NCI-H1105 (cell line): ENCODE measurements around the gene TYW1B.
A peak's percentile ranks its signal among the peaks of the same experiment; 100 is the strongest.
"Not testable (repeated sequence)": the region's sequence is repeated elsewhere in the genome, so short reads cannot be mapped to it uniquely, and the experiment has no call there.

ENCODE experiments used
- DNase-seq: peaks from one replicate; lab custom pipeline; 2025; lab: John Stamatoyannopoulos, UW

The TYW1B gene

DNA sequence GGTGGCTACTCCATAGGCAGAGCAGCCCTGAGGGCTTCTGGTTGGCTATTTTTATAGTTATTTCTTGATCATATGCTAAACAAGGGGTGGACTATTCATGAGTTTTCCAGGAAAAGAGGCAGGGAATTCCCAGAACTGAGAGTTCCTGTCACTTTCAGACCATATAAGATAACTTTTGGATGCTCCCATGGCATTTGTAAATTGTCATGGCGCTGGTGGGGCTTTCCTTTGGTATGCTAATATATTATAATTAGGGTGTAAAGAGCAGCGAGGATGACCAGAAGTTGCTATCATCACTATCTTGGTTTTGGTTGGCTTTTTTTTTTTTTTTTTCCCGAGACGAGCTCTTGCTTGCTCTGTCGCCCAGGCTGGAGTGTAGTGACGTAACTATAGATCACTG is 272.8 kb downstream of the TYW1B start:
- not testable (repeated sequence) for DNase-seq

- not testable (repeated sequence) for DNase-seq
Observed at GRCh38 chr7:72554401-72554800, 273.6 kb downstream of the TYW1B start.

DNA sequence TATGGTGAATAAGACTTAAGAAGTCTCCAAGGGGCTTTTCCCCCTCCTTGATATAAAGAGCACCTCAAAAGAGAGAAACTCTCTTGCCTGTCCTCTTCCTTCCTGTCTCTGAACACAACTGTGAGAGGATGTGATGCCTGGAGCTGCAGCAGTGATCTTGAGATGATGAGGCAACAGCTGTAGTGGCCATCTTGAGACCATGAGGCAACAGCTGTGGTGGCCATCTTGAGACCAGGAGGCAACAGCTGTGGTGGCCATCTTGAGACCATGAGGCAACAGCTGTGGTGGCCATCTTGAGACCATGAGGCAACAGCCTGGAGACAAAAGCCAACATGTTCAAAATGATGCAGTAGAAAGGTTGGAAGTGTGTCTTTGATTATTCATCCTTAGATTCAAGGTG is 277.5 kb downstream of the TYW1B start:
- DNase-seq: not testable (repeated sequence)

- DNase-seq: not testable (repeated sequence)
Observed at GRCh38 chr7:72546586-72547237, 281.3 kb downstream of the TYW1B start.

- DNase-seq: not testable (repeated sequence)
Observed at GRCh38 chr7:72544531-72544930, 283.5 kb downstream of the TYW1B start.

- DNase-seq: no peak
Observed at GRCh38 chr7:72540923-72541322, 287.1 kb downstream of the TYW1B start.

GRCh38 chr7:72540106-72540611 is 287.8 kb downstream of the TYW1B start:
- DNase-seq: no peak

- DNase-seq: no peak
Observed at GRCh38 chr7:72539702-72540101, 288.3 kb downstream of the TYW1B start.

DNA sequence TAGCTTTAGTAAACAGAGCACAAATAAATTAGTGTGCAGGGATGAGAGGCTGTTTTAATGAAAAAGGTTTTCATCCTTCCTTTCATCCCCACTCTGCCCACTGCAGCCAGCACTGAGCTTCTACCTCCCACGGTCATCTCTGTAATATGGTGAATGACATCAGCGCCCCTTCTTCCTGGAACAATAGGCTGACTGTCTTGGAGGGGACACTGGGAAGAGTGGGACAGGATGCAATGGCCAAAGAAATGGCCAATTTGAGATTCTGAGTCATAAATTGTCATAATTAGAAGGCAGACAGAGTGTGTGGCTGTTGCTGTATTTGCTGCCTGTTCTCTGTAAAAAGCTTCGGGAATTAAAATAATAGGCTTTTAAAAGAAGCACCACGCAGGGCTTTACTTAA is 289.1 kb downstream of the TYW1B start:
- no peak for DNase-seq

GRCh38 chr7:72538147-72538546 is 289.9 kb downstream of the TYW1B start:
- DNase-seq: no peak

DNA sequence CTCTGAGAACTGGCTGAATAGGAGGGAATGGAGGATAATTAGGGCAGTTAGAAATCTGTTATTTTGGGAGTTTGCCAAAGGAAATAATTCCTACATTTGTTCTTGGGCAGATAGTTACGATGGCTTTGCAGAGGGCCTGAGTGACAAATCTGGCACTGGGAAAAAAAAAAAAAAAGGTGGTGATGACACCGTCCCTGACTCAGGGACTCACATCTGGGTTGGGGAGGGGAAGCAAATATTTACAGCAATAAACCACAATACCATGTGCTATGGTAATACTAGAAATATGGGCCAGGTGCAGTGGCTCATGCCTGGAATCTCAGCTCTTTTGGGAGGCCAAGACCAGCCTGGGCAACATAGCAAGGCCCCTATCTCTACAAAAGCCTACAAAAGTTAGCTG is 292.0 kb downstream of the TYW1B start:
- peak; percentile 18 for DNase-seq

- not testable (repeated sequence) for DNase-seq
Observed at GRCh38 chr7:72531048-72531447, 297.0 kb downstream of the TYW1B start.
